Bronchial epithelial cell (primary cell): ENCODE data around the gene SIGLEC1. TPM values are rescaled to one million over a fixed set of nuclear protein-coding genes. Genes with fewer than 3 reads are reported as not detected.

Experiments
- DNase-seq: peaks from one replicate; pipeline ENCODE4 v3.0.0-alpha.2; 2010; ENCODE audit warnings: low read depth
- FAIRE-seq: peaks from 2 replicates; lab custom pipeline; 2011; peaks lifted over from hg19 to GRCh38; lab: Jason Lieb, UNC
- H3K27me3 ChIP-seq: 2 replicates; pipeline ENCODE4 v1.5.1; 2011; ENCODE audit warnings: low read length; ENCODE audit not compliant: control insufficient read depth, insufficient read depth
- H3K36me3 ChIP-seq: 2 replicates; pipeline ENCODE4 v1.5.1; 2011; ENCODE audit warnings: low read length; ENCODE audit not compliant: control insufficient read depth, insufficient read depth
- H3K4me3 ChIP-seq: 2 replicates; pipeline ENCODE4 v1.5.1; 2011; ENCODE audit warnings: mild to moderate bottlenecking, low read depth, low read length, control low read depth
- total RNA-seq: library from RNA; depleted of rRNA; stranded (reverse); fragments of >200 nt; gene quantifications from 2 replicates; pipeline ENCODE4 v1.2.1, GENCODE V29; 2014
- TF ChIP-seq, protein P1 (sequence below): IDR thresholded peaks from 2 replicates; pipeline ENCODE4 v1.5.1; 2011; ENCODE audit warnings: mild to moderate bottlenecking, moderate library complexity, low read length, control low read depth, inconsistent platforms; ENCODE audit not compliant: insufficient read depth, severe bottlenecking

Gene SIGLEC1
- total RNA-seq, 1 donor from 2014 or later: not detected

DNA sequence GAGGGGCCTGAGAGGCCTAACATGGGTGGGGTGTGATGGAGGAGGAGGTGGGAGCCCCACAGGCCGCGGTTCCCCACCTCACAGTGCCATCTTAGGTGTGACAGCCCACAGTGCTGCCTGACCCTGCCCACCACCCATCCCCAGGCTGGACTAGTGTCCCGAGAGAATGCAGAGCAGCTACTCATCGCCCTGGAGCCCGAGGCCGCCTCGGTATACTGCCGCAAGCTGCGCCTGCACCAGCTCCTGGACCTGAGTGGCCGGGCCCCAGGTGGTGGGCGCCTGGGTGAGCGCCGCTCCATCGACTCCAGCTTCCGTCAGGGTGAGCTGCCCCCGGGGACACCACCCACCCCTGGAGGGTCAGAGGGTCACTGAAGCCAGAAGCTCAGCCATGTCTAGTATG, 35.7 kb upstream of the SIGLEC1 start:
- Histone ChIP-seq H3K27me3 (peaks cover 19% of the 10 kb centered on the region), H3K36me3 (no peaks in the 10 kb centered on the region), H3K4me3 (no peak overlapping the region)
- FAIRE-seq (no peak), DNase-seq (no peak)
- TF ChIP-seq, protein P1, sequence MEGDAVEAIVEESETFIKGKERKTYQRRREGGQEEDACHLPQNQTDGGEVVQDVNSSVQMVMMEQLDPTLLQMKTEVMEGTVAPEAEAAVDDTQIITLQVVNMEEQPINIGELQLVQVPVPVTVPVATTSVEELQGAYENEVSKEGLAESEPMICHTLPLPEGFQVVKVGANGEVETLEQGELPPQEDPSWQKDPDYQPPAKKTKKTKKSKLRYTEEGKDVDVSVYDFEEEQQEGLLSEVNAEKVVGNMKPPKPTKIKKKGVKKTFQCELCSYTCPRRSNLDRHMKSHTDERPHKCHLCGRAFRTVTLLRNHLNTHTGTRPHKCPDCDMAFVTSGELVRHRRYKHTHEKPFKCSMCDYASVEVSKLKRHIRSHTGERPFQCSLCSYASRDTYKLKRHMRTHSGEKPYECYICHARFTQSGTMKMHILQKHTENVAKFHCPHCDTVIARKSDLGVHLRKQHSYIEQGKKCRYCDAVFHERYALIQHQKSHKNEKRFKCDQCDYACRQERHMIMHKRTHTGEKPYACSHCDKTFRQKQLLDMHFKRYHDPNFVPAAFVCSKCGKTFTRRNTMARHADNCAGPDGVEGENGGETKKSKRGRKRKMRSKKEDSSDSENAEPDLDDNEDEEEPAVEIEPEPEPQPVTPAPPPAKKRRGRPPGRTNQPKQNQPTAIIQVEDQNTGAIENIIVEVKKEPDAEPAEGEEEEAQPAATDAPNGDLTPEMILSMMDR: no peak

DNA sequence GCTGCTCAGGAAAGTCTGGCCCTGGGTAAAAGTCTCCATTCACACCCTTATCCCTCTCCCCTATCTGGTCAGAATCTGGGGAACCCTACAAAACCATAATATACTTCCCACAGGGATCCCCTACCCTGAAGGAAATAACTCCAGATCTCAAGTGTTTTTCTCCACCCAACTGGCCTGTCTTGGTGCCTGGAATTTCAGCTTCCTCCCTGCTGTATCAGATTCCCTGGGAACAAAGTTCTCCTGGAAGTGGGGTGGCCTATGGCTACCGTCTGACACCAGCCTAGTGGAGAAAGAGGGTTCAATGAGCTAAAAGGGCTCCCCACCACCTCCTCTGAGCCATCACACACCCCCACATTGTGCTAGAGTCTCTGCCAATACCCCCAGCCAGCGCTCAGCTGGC, 35.1 kb upstream of the SIGLEC1 start:
- TF ChIP-seq, protein P1: no peak
- FAIRE-seq (no peak), DNase-seq (no peak)
- Histone ChIP-seq H3K4me3 (no peak overlapping the region), H3K27me3 (peaks cover 19% of the 10 kb centered on the region), H3K36me3 (no peaks in the 10 kb centered on the region)

DNA sequence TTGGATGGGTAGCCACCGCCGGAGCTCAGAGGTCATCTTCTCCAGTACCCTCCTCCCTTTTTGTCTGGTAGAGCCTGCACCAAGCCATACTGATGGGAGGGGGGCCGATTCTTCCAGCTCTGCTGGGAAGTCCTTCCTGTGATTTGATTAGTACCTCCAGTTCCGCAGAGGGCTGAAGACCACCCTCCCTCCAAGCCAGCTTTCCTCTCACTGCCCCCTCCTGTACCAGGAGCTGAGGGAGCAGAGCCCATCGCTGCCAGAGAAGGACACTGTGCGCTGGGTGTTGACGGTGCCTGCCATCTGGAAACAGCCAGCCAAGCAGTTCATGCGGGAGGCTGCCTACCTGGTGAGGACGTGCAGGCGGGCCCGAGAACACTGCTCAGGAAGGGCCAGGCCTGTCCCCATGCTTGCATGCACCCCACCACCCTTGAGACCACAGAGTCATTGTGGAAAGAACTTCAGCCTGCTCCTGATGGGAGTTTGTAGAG, 33.3 kb upstream of the SIGLEC1 start:
- FAIRE-seq (no peak), DNase-seq (no peak)
- Histone ChIP-seq H3K36me3 (no peaks in the 10 kb centered on the region), H3K4me3 (no peak overlapping the region), H3K27me3 (peaks cover 15% of the 10 kb centered on the region)
- TF ChIP-seq, protein P1: no peak

DNA sequence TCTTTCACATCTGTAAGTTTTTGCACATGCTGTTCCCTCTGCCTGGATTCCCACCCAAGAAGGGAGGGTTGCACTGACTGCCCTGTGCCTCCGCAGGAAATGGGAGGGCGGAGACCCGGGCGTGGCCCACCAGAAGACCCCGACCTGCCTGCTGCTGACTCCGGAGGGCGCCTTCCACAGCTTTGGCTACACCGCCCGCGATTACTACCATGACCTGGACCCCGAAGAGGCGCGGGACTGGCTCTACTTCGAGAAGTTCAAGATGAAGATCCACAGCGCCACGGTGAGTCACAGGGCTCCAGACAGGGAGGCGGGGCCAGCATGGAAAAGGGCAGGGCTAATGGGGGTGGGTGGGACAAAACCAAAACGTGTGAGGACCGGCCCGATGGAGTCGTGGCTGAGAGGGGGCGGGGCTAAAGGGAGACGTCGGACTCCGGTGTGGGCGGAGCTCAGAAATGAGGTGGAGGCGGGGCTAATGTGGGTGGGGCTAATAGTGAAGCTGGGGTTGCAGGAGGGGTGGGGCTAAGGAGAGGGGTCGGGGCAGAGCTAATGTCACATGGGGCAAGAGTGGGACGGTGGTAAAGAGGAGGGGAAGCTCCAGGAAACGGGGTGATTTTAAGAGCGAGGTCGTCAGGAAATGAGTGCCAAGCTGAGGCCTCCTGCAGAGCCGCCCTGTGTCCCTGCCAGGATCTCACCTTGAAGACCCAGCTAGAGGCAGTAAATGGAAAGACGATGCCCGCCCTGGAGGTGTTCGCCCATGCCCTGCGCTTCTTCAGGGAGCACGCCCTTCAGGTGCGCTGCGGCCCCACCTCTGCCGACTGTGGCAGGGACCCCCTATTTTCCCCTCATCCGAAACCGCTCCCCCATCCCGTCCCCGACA, 32.6 kb upstream of the SIGLEC1 start:
- H3K27me3 ChIP-seq: peaks cover 11% of the 10 kb centered on the region
- FAIRE-seq: no peak
- peak; percentile 87 for DNase-seq
- H3K4me3 ChIP-seq: peak overlapping the region; percentile 24
- TF ChIP-seq, protein P1: no peak
- no peaks in the 10 kb centered on the region for H3K36me3 ChIP-seq

DNA sequence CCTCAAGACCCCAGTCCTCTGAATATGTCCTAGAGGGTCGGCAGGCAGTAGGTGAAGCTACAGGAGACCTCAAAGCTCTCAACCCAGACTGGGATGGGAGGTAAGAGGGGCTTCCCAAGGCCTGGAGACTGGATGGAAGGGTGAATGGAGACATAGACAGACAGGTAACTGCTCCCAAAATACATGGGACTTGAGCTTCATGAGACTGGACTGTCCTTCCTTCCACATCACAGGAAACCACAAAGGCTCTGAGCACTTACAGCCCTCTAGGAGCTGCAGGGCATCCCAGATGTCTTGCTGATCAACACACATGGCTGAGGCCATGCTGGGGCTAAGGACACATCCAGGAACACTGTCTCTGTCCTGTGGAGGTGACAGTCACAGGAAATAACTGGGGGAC, 31.6 kb upstream of the SIGLEC1 start:
- H3K27me3 ChIP-seq: peaks cover 7% of the 10 kb centered on the region
- TF ChIP-seq, protein P1: no peak
- no peak for DNase-seq
- H3K36me3 ChIP-seq: no peaks in the 10 kb centered on the region
- FAIRE-seq: peak; percentile 70
- H3K4me3 ChIP-seq: no peak overlapping the region
